NT2/D1 (cell line): ENCODE measurements around the gene PRAMEF12.

ENCODE experiments used
- SUZ12 ChIP-seq: IDR thresholded peaks from 2 replicates; pipeline ENCODE4 v1.6.1; 2011; ENCODE audit not compliant: insufficient read length, insufficient read depth; ENCODE audit errors: extremely low read depth
- ZNF274 ChIP-seq: IDR thresholded peaks from 2 replicates; pipeline ENCODE4 v1.6.1; 2011; ENCODE audit warnings: mild to moderate bottlenecking, low read depth, low read length

DNA sequence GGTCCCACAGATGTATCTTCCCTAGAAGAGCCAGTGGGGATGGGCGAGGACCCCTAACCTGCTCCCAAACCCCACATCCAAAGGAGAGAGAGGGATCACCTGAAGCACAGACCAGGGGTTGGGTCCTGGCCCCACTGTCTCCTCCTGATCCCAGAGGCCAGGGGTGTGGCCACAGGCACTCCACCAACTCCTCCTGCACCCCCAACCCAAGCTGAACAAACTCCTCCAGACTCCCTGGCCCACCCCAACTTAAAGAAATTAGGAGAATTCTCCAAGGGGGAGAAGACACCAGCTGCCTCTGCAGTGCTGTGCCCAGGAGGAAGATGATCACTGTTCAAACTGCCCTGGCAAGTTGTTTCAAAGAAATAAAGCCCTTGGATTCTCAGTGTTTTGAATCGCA, 4.5 kb upstream of the PRAMEF12 start:
- TF ChIP-seq SUZ12 (no peak), ZNF274 (no peak)
